ENCODE results near the gene ZNF529. TPM values are rescaled to one million over a fixed set of nuclear protein-coding genes. Genes with fewer than 3 reads are reported as not detected.

The ZNF529 gene
- total and polyA plus RNA-seq, 2 of the 13 experiments (the other 11 are each of a cell fraction or from before 2014, with no cell fraction given), result 9.3 to 10.6 TPM

- peak; percentile 79; the same call in 1 of the 2 replicates for TF ChIP-seq ZNF142 (CRISPR knock-in tag; IDR thresholded peaks at IDR 0.05)
- peak; percentile 21; the same call in 1 of the 2 replicates for TF ChIP-seq ZNF331 (CRISPR knock-in tag; IDR thresholded peaks at IDR 0.05)
- TF ChIP-seq DDIT3 (CRISPR knock-in tag; IDR thresholded peaks at IDR 0.05), result no peak
- no peak; the same call in 1 of the 2 replicates for TF ChIP-seq NCOR1 (IDR thresholded peaks at IDR 0.05; ENCODE audit: borderline replicate concordance, low read length)
- no peak for TF ChIP-seq NFE2L2 (IDR thresholded peaks at IDR 0.05; ENCODE audit: low read length)
- no peak for TF ChIP-seq ZBTB2 (CRISPR knock-in tag; IDR thresholded peaks at IDR 0.05; ENCODE audit: low read depth)
- no peak for TF ChIP-seq IKZF1 (IDR thresholded peaks at IDR 0.05)
- 0 out of 2 replicates have a peak, but pooled peaks have one; percentile 71 for TF ChIP-seq ZNF251 (CRISPR knock-in tag; IDR thresholded peaks at IDR 0.05)
- TF ChIP-seq ZKSCAN5 (CRISPR knock-in tag; IDR thresholded peaks at IDR 0.05), result no peak
- peak; percentile 24; the same call in 1 of the 2 replicates for TF ChIP-seq SRY (CRISPR knock-in tag; IDR thresholded peaks at IDR 0.05)
- no peak for TF ChIP-seq ZMAT5 (CRISPR knock-in tag; IDR thresholded peaks at IDR 0.05; ENCODE audit: borderline replicate concordance, low read depth)
- peak; percentile 80 for TF ChIP-seq GMEB1 (CRISPR knock-in tag; IDR thresholded peaks at IDR 0.05; ENCODE audit: borderline replicate concordance)
- no peak for TF ChIP-seq SYNCRIP (IDR thresholded peaks at IDR 0.05; ENCODE audit: insufficient read depth, low read depth, low read length)
- TF ChIP-seq ZNF20 (CRISPR knock-in tag; IDR thresholded peaks at IDR 0.05), result no peak
- TF ChIP-seq SNAPC2 (CRISPR knock-in tag; IDR thresholded peaks at IDR 0.05), result no peak
- no peak for TF ChIP-seq PRMT3 (CRISPR knock-in tag; IDR thresholded peaks at IDR 0.05; ENCODE audit: borderline replicate concordance, low read depth)
These were observed 44.7 kb downstream of the ZNF529 start, which contains the start of gene ZNF260 (continued) for GRCh38 chr19:36528194-36528920.

All from HepG2 (cell line).